Esophagus squamous epithelium (tissue), 5 donors: ENCODE results near the gene LPIN3. TPM values are rescaled to one million over a fixed set of nuclear protein-coding genes. Genes with fewer than 3 reads are reported as not detected.

Source experiments
- DNase-seq: peaks from one replicate; lab custom pipeline; 2025; lab: John Stamatoyannopoulos, UW
- H3K27ac ChIP-seq, 4 donors: fragments of 200-600 bp; sonication (generic); one replicate each; pipeline ENCODE4 v1.5.1; 2016 to 2019; ENCODE audit warnings: mild to moderate bottlenecking in 1 of 4
- H3K27me3 ChIP-seq, 4 donors: fragments of 200-600 bp; sonication (generic); 1 replicate in 3 of 4; 2 replicates in 1 of 4; pipeline versions ENCODE4 v1.5.1 to v1.6.0; 2017 to 2021; ENCODE audit warnings: antibody characterized with exemption in 1 of 4
- H3K36me3 ChIP-seq, 3 donors: fragments of 200-600 bp; sonication (generic); one replicate each; pipeline ENCODE4 v1.5.1; 2016 to 2019
- H3K4me1 ChIP-seq, 3 donors: fragments of 200-600 bp; sonication (generic); one replicate each; pipeline ENCODE4 v1.5.1; 2017 to 2019
- H3K4me3 ChIP-seq, 4 donors: fragments of 200-600 bp; sonication (generic); 1 replicate in 3 of 4; 2 replicates in 1 of 4; pipeline ENCODE4 v1.5.1; 2016 to 2019; ENCODE audit warnings: mild to moderate bottlenecking in 2 of 4, moderate library complexity in 1 of 4
- H3K9me3 ChIP-seq, 3 donors: fragments of 200-600 bp; sonication (generic); one replicate each; pipeline ENCODE4 v1.5.1; 2016 to 2019
- CTCF ChIP-seq, 6 experiments: fragments of 450-650 bp in 4 of 6; fragments of 200-600 bp in 2 of 6; sonication (generic) in 2 of 6; IDR thresholded peaks; one replicate each; pipeline ENCODE4 v1.5.1; 2016 to 2019; ENCODE audit warnings: antibody characterized with exemption in 6 of 6, mild to moderate bottlenecking in 4 of 6, moderate library complexity in 4 of 6
- POLR2A ChIP-seq, 4 donors: fragments of 450-650 bp; IDR thresholded peaks; one replicate each; pipeline ENCODE4 v1.6.1; 2017; ENCODE audit warnings: antibody characterized with exemption in 4 of 4, mild to moderate bottlenecking in 4 of 4, moderate library complexity in 3 of 4
- WGBS, 2 donors: methylation state at CpG; one replicate each; pipeline ENCODE4 v1.1.5; 2018; 5-methylcytosine and 5-hydroxymethylcytosine counted together
- intact Hi-C: fragments of 100-400 bp; cut with DNase I; formaldehyde crosslinking; loops from one replicate; pipeline ENCODE4 v1.15.0; 2022
- total RNA-seq, 4 donors: library from RNA; depleted of rRNA; stranded (reverse); fragments of >200 nt; gene quantifications; one replicate each; pipeline ENCODE4 v1.1.0, GENCODE V29; 2016
- donor health status: DM: yes; HTN: yes; CAD: no.

Gene LPIN3
- total RNA-seq, 4 donors from 2014 or later = 15.4 to 38.6 (median 32.9) TPM

DNA sequence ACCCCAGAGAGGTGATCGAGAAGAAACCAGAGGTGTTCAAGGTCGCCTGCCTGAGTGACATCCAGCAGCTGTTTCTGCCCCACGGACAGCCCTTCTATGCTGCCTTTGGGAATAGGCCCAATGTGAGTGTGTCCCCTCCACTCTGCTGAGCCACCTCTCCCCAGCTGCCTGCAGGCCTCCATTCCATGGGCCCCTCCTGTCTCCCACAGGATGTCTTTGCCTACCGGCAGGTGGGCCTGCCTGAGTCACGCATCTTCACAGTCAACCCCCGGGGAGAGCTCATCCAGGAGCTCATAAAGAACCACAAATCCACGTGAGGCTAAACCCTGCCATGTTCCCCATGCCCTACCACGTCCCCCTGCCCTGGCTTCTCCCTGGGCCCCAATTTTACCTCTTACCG lies 17.6 kb downstream of the LPIN3 start:
- TF ChIP-seq POLR2A (IDR thresholded peaks at IDR 0.05) (no peak), CTCF (IDR thresholded peaks at IDR 0.05) (no peak)
- Histone ChIP-seq H3K36me3 (peaks cover 10 to 67% (median 13%) of the 10 kb centered on the region in 3 donors), H3K27ac (no peak overlapping the region), H3K27me3 (no peaks in the 10 kb centered on the region), H3K4me3 (no peak overlapping the region), H3K9me3 (no peaks in the 10 kb centered on the region), H3K4me1 (peaks cover 0 to 7% (median 0%) of the 10 kb centered on the region in 3 donors)
- intact Hi-C loops = no loop called here
- WGBS, 2 donors = 89 to 97% methylated on average over 6 to 9 of the region's 9 CpGs
- DNase-seq = no peak

- H3K4me3 ChIP-seq = no peak overlapping the region
- DNase-seq = no peak
- H3K36me3 ChIP-seq = peaks cover 10 to 62% (median 13%) of the 10 kb centered on the region in 3 donors
- TF ChIP-seq CTCF (IDR thresholded peaks at IDR 0.05) = no peak
- no peak for TF ChIP-seq POLR2A (IDR thresholded peaks at IDR 0.05)
- peaks cover 0 to 4% (median 0%) of the 10 kb centered on the region in 4 donors for H3K27me3 ChIP-seq
- no peaks in the 10 kb centered on the region for H3K9me3 ChIP-seq
- intact Hi-C loops = no loop called here
- peaks cover 0 to 7% (median 0%) of the 10 kb centered on the region in 3 donors for H3K4me1 ChIP-seq
- WGBS, 2 donors = 83 to 91% methylated on average over 2 of the region's 7 CpGs
- no peak overlapping the region for H3K27ac ChIP-seq
Measured at GRCh38 chr20:41358717-41359116, 18.1 kb downstream of the LPIN3 start.

GRCh38 chr20:41359541-41360011 lies 19.0 kb downstream of the LPIN3 start:
- Histone ChIP-seq H3K27me3 (peaks cover 0 to 13% (median 0%) of the 10 kb centered on the region in 4 donors), H3K36me3 (peaks cover 10 to 53% (median 13%) of the 10 kb centered on the region in 3 donors), H3K27ac (peak overlapping the region in 1 of 4 donors; percentile 5), H3K4me3 (no peak overlapping the region), H3K9me3 (no peaks in the 10 kb centered on the region), H3K4me1 (peaks cover 0 to 7% (median 0%) of the 10 kb centered on the region in 3 donors)
- intact Hi-C loops = no loop called here
- 54% methylated on average over 5 of the region's 9 CpGs; no CpG with 5 or more reads in 1 of the 2 donors for WGBS, 2 donors
- DNase-seq = no peak
- TF ChIP-seq CTCF (IDR thresholded peaks at IDR 0.05) = no peak
- no peak for TF ChIP-seq POLR2A (IDR thresholded peaks at IDR 0.05)

GRCh38 chr20:41360831-41361756 lies 20.5 kb downstream of the LPIN3 start:
- Histone ChIP-seq H3K9me3 (no peaks in the 10 kb centered on the region), H3K4me3 (no peak overlapping the region), H3K27me3 (peaks cover 0 to 28% (median 0%) of the 10 kb centered on the region in 4 donors), H3K27ac (no peak overlapping the region), H3K4me1 (peaks cover 0 to 15% (median 5%) of the 10 kb centered on the region in 3 donors), H3K36me3 (peaks cover 0 to 38% (median 9%) of the 10 kb centered on the region in 3 donors)
- DNase-seq = no peak
- TF ChIP-seq CTCF (IDR thresholded peaks at IDR 0.05) (no peak), POLR2A (IDR thresholded peaks at IDR 0.05) (no peak)
- WGBS, 2 donors = 89 to 100% methylated on average over 2 to 8 of the region's 22 CpGs
- intact Hi-C loops = no loop called here
